Endothelial cell of umbilical vein (primary cell): ENCODE measurements around the gene DGCR2. TPM values are rescaled to one million over a fixed set of nuclear protein-coding genes. Genes with fewer than 3 reads are reported as not detected.

Source experiments
- BruUV-seq: library from RNA; stranded (reverse); fragments of 400-500 nt; replicated peaks from 2 replicates; lab custom pipeline; 2021; lab: Mats Ljungman, UMichigan
- CTCF ChIA-PET: fragments of 300-600, 350-600 bp; sonication (Branson Sonifier 250); formaldehyde crosslinking; loops from one replicate; lab custom pipeline; 2021; ENCODE audit warnings: antibody characterized with exemption, inconsistent platforms; lab: Charles Lee
- POLR2A ChIA-PET: fragments of 300-600, 350-600 bp; sonication (Branson Sonifier 250); formaldehyde crosslinking; loops from one replicate; lab custom pipeline; 2021; ENCODE audit warnings: antibody characterized with exemption, inconsistent platforms; lab: Charles Lee
- DNase-seq: peaks from one replicate; pipeline ENCODE4 v3.0.0-alpha.2; 2011; ENCODE audit warnings: low read depth, low spot score
- FAIRE-seq: peaks from 2 replicates; lab custom pipeline; 2011; peaks lifted over from hg19 to GRCh38; lab: Jason Lieb, UNC
- H2AFZ ChIP-seq: 2 replicates; pipeline ENCODE4 v1.6.0; 2012; ENCODE audit warnings: low read depth, low read length, control low read depth, inconsistent platforms
- H3K27ac ChIP-seq: 2 replicates; pipeline ENCODE4 v1.5.1; 2011; ENCODE audit warnings: low read depth, mild to moderate bottlenecking, control low read depth, low read length, moderate library complexity; ENCODE audit not compliant: insufficient read depth
- H3K27me3 ChIP-seq, 2 experiments: 2 replicates each; pipeline versions ENCODE4 v1.6.0 to v1.6.1; 2011; ENCODE audit warnings: low read length in 2 of 2, mixed read lengths in 1 of 2; ENCODE audit not compliant: control insufficient read depth in 2 of 2, insufficient read depth in 2 of 2
- H3K36me3 ChIP-seq, 2 experiments: 2 replicates in 1 of 2; 3 replicates in 1 of 2; pipeline ENCODE4 v1.5.1; 2011; ENCODE audit warnings: low read length in 2 of 2, mild to moderate bottlenecking in 1 of 2, moderate library complexity in 1 of 2; ENCODE audit not compliant: control insufficient read depth in 2 of 2, insufficient read depth in 2 of 2; ENCODE audit errors: extremely low read depth in 1 of 2
- H3K4me1 ChIP-seq: 3 replicates; pipeline ENCODE4 v1.5.1; 2011; ENCODE audit warnings: mild to moderate bottlenecking, low read length; ENCODE audit not compliant: control insufficient read depth, insufficient read depth; ENCODE audit errors: extremely low read depth
- H3K4me2 ChIP-seq: 2 replicates; pipeline ENCODE4 v1.6.1; 2011; ENCODE audit warnings: low read length, control low read depth, mixed read lengths; ENCODE audit not compliant: insufficient read depth
- H3K4me3 ChIP-seq, 3 experiments: fragments of 200-600 bp in 1 of 3; sonication (generic), shearing (Covaris generic) in 1 of 3; replicated peaks in 1 of 3; 2 replicates each; pipeline ENCODE4 v1.5.1; 2011 to 2016; ENCODE audit warnings: control low read depth in 3 of 3, low read length in 3 of 3, mild to moderate bottlenecking in 2 of 3, inconsistent platforms in 1 of 3, low read depth in 1 of 3, moderate library complexity in 1 of 3; ENCODE audit not compliant: insufficient read depth in 1 of 3
- H3K79me2 ChIP-seq: 2 replicates; pipeline ENCODE4 v1.6.0; 2012; ENCODE audit warnings: low read length, inconsistent platforms; ENCODE audit not compliant: control insufficient read depth, insufficient read depth
- H3K9ac ChIP-seq: replicated peaks from 2 replicates; pipeline ENCODE3; 2011; ENCODE audit warnings: low read length, control low read depth; ENCODE audit not compliant: insufficient read depth; ENCODE audit errors: extremely low read depth
- H3K9me1 ChIP-seq: replicated peaks from 3 replicates; pipeline ENCODE4 v1.6.0; 2011; ENCODE audit warnings: mild to moderate bottlenecking, low read length; ENCODE audit not compliant: control insufficient read depth, insufficient read depth; ENCODE audit errors: extremely low read depth
- H3K9me3 ChIP-seq: replicated peaks from 2 replicates; pipeline ENCODE4 v1.5.1; 2012; ENCODE audit warnings: low read length, inconsistent platforms; ENCODE audit not compliant: control insufficient read depth, insufficient read depth
- H4K20me1 ChIP-seq: replicated peaks from 2 replicates; pipeline ENCODE3; 2011; ENCODE audit warnings: mild to moderate bottlenecking, low read length; ENCODE audit not compliant: control insufficient read depth, insufficient read depth; ENCODE audit errors: extremely low read depth
- EZH2 ChIP-seq: IDR thresholded peaks from 2 replicates; pipeline ENCODE4 v1.6.1; 2012; ENCODE audit warnings: borderline replicate concordance, low read depth, mild to moderate bottlenecking, moderate library complexity, low read length, inconsistent platforms; ENCODE audit not compliant: severe bottlenecking
- FOS ChIP-seq: IDR thresholded peaks from 2 replicates; pipeline ENCODE4 v1.6.1; 2011; ENCODE audit warnings: mild to moderate bottlenecking, low read length, moderate library complexity, borderline replicate concordance; ENCODE audit not compliant: insufficient read depth
- JUN ChIP-seq: IDR thresholded peaks from 2 replicates; pipeline ENCODE4 v1.6.1; 2011; ENCODE audit warnings: borderline replicate concordance, low read depth; ENCODE audit not compliant: insufficient read length, insufficient read depth
- MYC ChIP-seq: IDR thresholded peaks from one replicate; pipeline ENCODE4 v1.6.1; 2011; ENCODE audit warnings: mild to moderate bottlenecking, low read depth, low read length
- POLR2A ChIP-seq: IDR thresholded peaks from 2 replicates; pipeline ENCODE4 v1.6.1; 2012; ENCODE audit warnings: low read depth, mild to moderate bottlenecking, control low read depth, low read length
- dilution Hi-C: fragments of 300-500 bp; cut with MboI; formaldehyde crosslinking; loops from one replicate; pipeline ENCODE4 v1.15.0; 2019; ENCODE audit warnings: low sequenced_read_pairs; ENCODE audit not compliant: extremely low pct_ligation_motif_present
- intact Hi-C: fragments of 100-400 bp; cut with micrococcal nuclease; formaldehyde crosslinking; loops from one replicate; pipeline ENCODE4 v1.10.0; 2022
- polyA plus RNA-seq, 4 experiments: library from polyadenylated mRNA; depleted of rRNA in 3 of 4; stranded (reverse) in 3 of 4; unstranded in 1 of 4; fragments of >200 nt; gene quantifications; 2 replicates each; pipeline versions ENCODE4 v1.2.1 to v1.2.3, GENCODE V29; 2011 to 2012; ENCODE audit warnings: missing spikeins in 1 of 4
- total RNA-seq: library from RNA; stranded (reverse); gene quantifications from 2 replicates; pipeline ENCODE4 v1.2.3, GENCODE V29; 2021
- TF ChIP-seq, protein P1 (sequence below), 2 donors: IDR thresholded peaks; 1 replicate in 1 of 2; 2 replicates in 1 of 2; pipeline ENCODE4 v1.5.1; 2011; ENCODE audit warnings: low read length in 2 of 2, mild to moderate bottlenecking in 2 of 2, moderate library complexity in 2 of 2, control low read depth in 1 of 2, inconsistent platforms in 1 of 2, low read depth in 1 of 2; ENCODE audit not compliant: insufficient read depth in 1 of 2; ENCODE audit errors: extremely low read depth in 1 of 2
- TF ChIP-seq, protein P2 (sequence below): IDR thresholded peaks from 2 replicates; pipeline ENCODE4 v1.6.1; 2011; ENCODE audit not compliant: insufficient read depth, insufficient read length

The DGCR2 gene
- total and polyA plus RNA-seq, 2 donors (not counting 3 experiments of a cell fraction or from before 2014, with no cell fraction given), result 44.8 to 51.2 TPM

DNA sequence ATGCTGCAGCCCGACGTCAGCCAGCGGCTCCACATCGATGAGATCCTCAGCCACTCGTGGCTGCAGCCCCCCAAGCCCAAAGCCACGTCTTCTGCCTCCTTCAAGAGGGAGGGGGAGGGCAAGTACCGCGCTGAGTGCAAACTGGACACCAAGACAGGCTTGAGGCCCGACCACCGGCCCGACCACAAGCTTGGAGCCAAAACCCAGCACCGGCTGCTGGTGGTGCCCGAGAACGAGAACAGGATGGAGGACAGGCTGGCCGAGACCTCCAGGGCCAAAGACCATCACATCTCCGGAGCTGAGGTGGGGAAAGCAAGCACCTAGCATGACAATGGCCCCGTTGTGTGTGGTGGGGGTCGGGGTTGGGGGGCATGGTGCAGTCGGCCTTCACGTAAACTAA lies 9.9 kb upstream of the DGCR2 start:
- Histone ChIP-seq H3K4me1 (no peaks in the 10 kb centered on the region), H3K4me2 (no peak overlapping the region), H3K36me3 (peaks cover 3 to 31% of the 10 kb centered on the region in 2 experiments), H3K9ac (no peak overlapping the region), H3K79me2 (no peaks in the 10 kb centered on the region), H4K20me1 (no peaks in the 10 kb centered on the region), H3K9me1 (no peaks in the 10 kb centered on the region), H3K27ac (no peak overlapping the region), H2AFZ (no peak overlapping the region), H3K4me3 (no peak overlapping the region), H3K9me3 (no peaks in the 10 kb centered on the region), H3K27me3 (no peaks in the 10 kb centered on the region)
- POLR2A ChIA-PET, result no interaction called here
- DNase-seq, result no peak
- dilution Hi-C loops, result no loop called here
- CTCF ChIA-PET, result interaction anchor here (3.5 kb wide), 1 partner anchor 12 kb away, joined by 12 read pairs; the partner anchor contains the start of gene ESS2
- FAIRE-seq, result no peak
- BruUV-seq, result no TSS peak
- no peak for TF ChIP-seq POLR2A
- no peak for TF ChIP-seq JUN
- TF ChIP-seq, protein P1, sequence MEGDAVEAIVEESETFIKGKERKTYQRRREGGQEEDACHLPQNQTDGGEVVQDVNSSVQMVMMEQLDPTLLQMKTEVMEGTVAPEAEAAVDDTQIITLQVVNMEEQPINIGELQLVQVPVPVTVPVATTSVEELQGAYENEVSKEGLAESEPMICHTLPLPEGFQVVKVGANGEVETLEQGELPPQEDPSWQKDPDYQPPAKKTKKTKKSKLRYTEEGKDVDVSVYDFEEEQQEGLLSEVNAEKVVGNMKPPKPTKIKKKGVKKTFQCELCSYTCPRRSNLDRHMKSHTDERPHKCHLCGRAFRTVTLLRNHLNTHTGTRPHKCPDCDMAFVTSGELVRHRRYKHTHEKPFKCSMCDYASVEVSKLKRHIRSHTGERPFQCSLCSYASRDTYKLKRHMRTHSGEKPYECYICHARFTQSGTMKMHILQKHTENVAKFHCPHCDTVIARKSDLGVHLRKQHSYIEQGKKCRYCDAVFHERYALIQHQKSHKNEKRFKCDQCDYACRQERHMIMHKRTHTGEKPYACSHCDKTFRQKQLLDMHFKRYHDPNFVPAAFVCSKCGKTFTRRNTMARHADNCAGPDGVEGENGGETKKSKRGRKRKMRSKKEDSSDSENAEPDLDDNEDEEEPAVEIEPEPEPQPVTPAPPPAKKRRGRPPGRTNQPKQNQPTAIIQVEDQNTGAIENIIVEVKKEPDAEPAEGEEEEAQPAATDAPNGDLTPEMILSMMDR (IDR thresholded peaks at IDR 0.05; ENCODE audit: extremely low read depth in 1 of 2, insufficient read depth in 1 of 2, low read depth in 1 of 2, low read length in 2 of 2), result no peak
- no peak for TF ChIP-seq EZH2
- TF ChIP-seq, protein P2, sequence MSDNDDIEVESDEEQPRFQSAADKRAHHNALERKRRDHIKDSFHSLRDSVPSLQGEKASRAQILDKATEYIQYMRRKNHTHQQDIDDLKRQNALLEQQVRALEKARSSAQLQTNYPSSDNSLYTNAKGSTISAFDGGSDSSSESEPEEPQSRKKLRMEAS, result no peak
- TF ChIP-seq FOS, result no peak
- TF ChIP-seq MYC, result no peak
- intact Hi-C loops, result no loop called here
